HCT116 (cell line): ENCODE results near the gene C5orf22. TPM values are rescaled to one million over a fixed set of nuclear protein-coding genes. Genes with fewer than 3 reads are reported as not detected.

Experiments used
- ATAC-seq: fragments of 200-7000 bp; cut with Tn5 transposase; 2 replicates; pipeline ENCODE4 v1.9.1; 2020; ENCODE audit warnings: mild to moderate bottlenecking, moderate library complexity
- BruUV-seq: library from RNA; stranded (reverse); fragments of 400-500 nt; replicated peaks from 2 replicates; lab custom pipeline; 2021; lab: Mats Ljungman, UMichigan
- CTCF ChIA-PET: fragments of 300-600 bp; sonication (Branson Sonifier 250); formaldehyde crosslinking; loops from one replicate; lab custom pipeline; 2021; ENCODE audit warnings: antibody characterized with exemption; lab: Charles Lee
- POLR2A ChIA-PET: fragments of 300-600, 350-600 bp; sonication (Branson Sonifier 250); formaldehyde crosslinking; loops from one replicate; lab custom pipeline; 2021; ENCODE audit warnings: antibody characterized with exemption; lab: Charles Lee
- RAD21 ChIA-PET, 2 experiments: fragments of 300-600 bp; sonication (Branson Sonifier 250); formaldehyde crosslinking; loops; one replicate each; lab custom pipeline; 2023; ENCODE audit warnings: low total read pairs in 2 of 2; ENCODE audit not compliant: uncharacterized antibody in 2 of 2, unreplicated experiment in 2 of 2, low non-redundant PET in 1 of 2; lab: Charles Lee
- DNase-seq: peaks from one replicate; pipeline ENCODE4 v3.0.0-alpha.2; 2010; ENCODE audit warnings: low read depth, low spot score
- H2AFZ ChIP-seq: fragments of 200-600 bp; shearing (Covaris generic), sonication (generic); 2 replicates; pipeline ENCODE4 v1.6.1; 2017; ENCODE audit warnings: low read depth, mixed run types, mixed read lengths, antibody characterized with exemption, low read length; ENCODE audit not compliant: poor library complexity, severe bottlenecking
- H3K27ac ChIP-seq: 2 replicates; pipeline ENCODE4 v1.5.1; 2012; ENCODE audit warnings: low read depth, low read length
- H3K27me3 ChIP-seq: fragments of 200-600 bp; sonication (generic); 2 replicates; pipeline ENCODE4 v1.6.1; 2016; ENCODE audit warnings: mixed run types, low read length, mixed read lengths; ENCODE audit not compliant: insufficient read depth
- H3K36me3 ChIP-seq, 2 experiments: fragments of 200-500 bp in 1 of 2; fragments of 200-600 bp in 1 of 2; sonication (Bioruptor generic) in 1 of 2; sonication (generic) in 1 of 2; 2 replicates each; pipeline versions ENCODE4 v1.5.1 to v1.6.1; 2014 to 2016; ENCODE audit warnings: low read length in 2 of 2, inconsistent platforms in 1 of 2, mixed read lengths in 1 of 2, mixed run types in 1 of 2; ENCODE audit not compliant: insufficient read depth in 2 of 2, control insufficient read depth in 1 of 2
- H3K4me1 ChIP-seq, 2 experiments: fragments of 200-600 bp in 1 of 2; sonication (generic) in 1 of 2; 2 replicates each; pipeline versions ENCODE4 v1.5.1 to v1.6.1; 2012 to 2017; ENCODE audit warnings: low read length in 2 of 2, inconsistent platforms in 1 of 2, mild to moderate bottlenecking in 1 of 2, mixed read lengths in 1 of 2, mixed run types in 1 of 2, moderate library complexity in 1 of 2; ENCODE audit not compliant: insufficient read depth in 2 of 2, control insufficient read depth in 1 of 2
- H3K4me2 ChIP-seq: fragments of 200-600 bp; sonication (generic); 2 replicates; pipeline ENCODE4 v1.6.1; 2017; ENCODE audit warnings: mixed run types, low read length, mixed read lengths
- H3K4me3 ChIP-seq, 2 experiments: fragments of 200-600 bp in 1 of 2; sonication (generic) in 1 of 2; replicated peaks in 1 of 2; 2 replicates each; pipeline ENCODE4 v1.5.1; 2011 to 2016; ENCODE audit warnings: low read length in 2 of 2, control low read depth in 1 of 2, low read depth in 1 of 2, mild to moderate bottlenecking in 1 of 2, mixed read lengths in 1 of 2, mixed run types in 1 of 2
- H3K79me2 ChIP-seq: fragments of 200-600 bp; sonication (generic); 2 replicates; pipeline ENCODE4 v1.6.1; 2017; ENCODE audit warnings: mild to moderate bottlenecking, mixed run types, low read length, moderate library complexity, mixed read lengths; ENCODE audit not compliant: insufficient read depth
- H3K9ac ChIP-seq: fragments of 200-600 bp; sonication (generic); 2 replicates; pipeline ENCODE4 v1.6.1; 2016; ENCODE audit warnings: low read length, mixed read lengths
- H3K9me2 ChIP-seq: fragments of 200-600 bp; sonication (generic), shearing (Covaris generic); 2 replicates; pipeline ENCODE4 v1.6.1; 2017; ENCODE audit warnings: mixed run types, mild to moderate bottlenecking, moderate library complexity; ENCODE audit not compliant: insufficient read depth
- H3K9me3 ChIP-seq, 2 experiments: fragments of 200-500 bp in 1 of 2; fragments of 200-600 bp in 1 of 2; sonication (Bioruptor generic) in 1 of 2; sonication (generic) in 1 of 2; 2 replicates each; pipeline ENCODE4 v1.6.1; 2014 to 2017; ENCODE audit warnings: low read length in 2 of 2, mixed read lengths in 2 of 2, inconsistent platforms in 1 of 2, low read depth in 1 of 2, mild to moderate bottlenecking in 1 of 2, mixed run types in 1 of 2, moderate library complexity in 1 of 2; ENCODE audit not compliant: control insufficient read depth in 1 of 2, insufficient read depth in 1 of 2
- H4K20me1 ChIP-seq: fragments of 200-600 bp; sonication (generic), shearing (Covaris generic); 2 replicates; pipeline ENCODE4 v1.6.1; 2017; ENCODE audit warnings: mixed run types, mild to moderate bottlenecking, moderate library complexity; ENCODE audit not compliant: insufficient read depth
- CEBPB ChIP-seq: IDR thresholded peaks from 2 replicates; pipeline ENCODE4 v1.6.1; 2012; ENCODE audit warnings: low read depth
- EGR1 ChIP-seq: IDR thresholded peaks from 2 replicates; pipeline ENCODE4 v1.6.1; 2012; ENCODE audit warnings: low read depth
- FOSL1 ChIP-seq: IDR thresholded peaks from 2 replicates; pipeline ENCODE4 v1.6.1; 2012; ENCODE audit warnings: low read depth
- JUND ChIP-seq: IDR thresholded peaks from 2 replicates; pipeline ENCODE4 v1.6.1; 2012
- POLR2A ChIP-seq: IDR thresholded peaks from 2 replicates; pipeline ENCODE4 v1.7.0; 2011; ENCODE audit warnings: borderline replicate concordance; ENCODE audit not compliant: insufficient read depth, insufficient read length; ENCODE audit errors: extremely low read depth
- POLR2AphosphoS5 ChIP-seq: IDR thresholded peaks from 2 replicates; pipeline ENCODE4 v1.6.1; 2011; ENCODE audit warnings: mild to moderate bottlenecking, low read depth, low read length, moderate library complexity
- RAD21 ChIP-seq: IDR thresholded peaks from 2 replicates; pipeline ENCODE4 v1.6.1; 2012; ENCODE audit warnings: low read depth, mild to moderate bottlenecking
- SIN3A ChIP-seq: IDR thresholded peaks from 2 replicates; pipeline ENCODE4 v1.6.1; 2012; ENCODE audit warnings: low read depth
- TCF7L2 ChIP-seq: IDR thresholded peaks from 2 replicates; pipeline ENCODE4 v1.7.0; 2011; ENCODE audit warnings: borderline replicate concordance, inconsistent platforms; ENCODE audit not compliant: insufficient read depth, insufficient read length; ENCODE audit errors: extremely low read depth
- YY1 ChIP-seq: IDR thresholded peaks from 2 replicates; pipeline ENCODE4 v1.6.1; 2011; ENCODE audit warnings: low read length, low read depth, moderate library complexity, mild to moderate bottlenecking; ENCODE audit not compliant: insufficient replicate concordance; ENCODE audit errors: extremely low read depth
- ZFX ChIP-seq: fragments of 450-650 bp; IDR thresholded peaks from 2 replicates; pipeline ENCODE4 v1.6.1; 2017
- ZNF274 ChIP-seq: fragments of 200-500 bp; sonication (Bioruptor generic); IDR thresholded peaks from 2 replicates; pipeline ENCODE4 v1.6.1; 2014; ENCODE audit warnings: mild to moderate bottlenecking, low read depth, low read length, inconsistent platforms
- intact Hi-C: fragments of 100-400 bp; cut with micrococcal nuclease; formaldehyde crosslinking; loops from 2 replicates; pipeline ENCODE4 v1.10.0; 2022
- total RNA-seq: library from RNA; stranded (reverse); gene quantifications from one replicate; pipeline ENCODE4 v1.2.1, GENCODE V29; 2021; ENCODE audit not compliant: unreplicated experiment
- TF ChIP-seq, protein P1 (sequence below): IDR thresholded peaks from 2 replicates; pipeline ENCODE4 v1.6.1; 2012
- TF ChIP-seq, protein P2 (sequence below): IDR thresholded peaks from 2 replicates; pipeline ENCODE4 v1.6.1; 2012; ENCODE audit warnings: low read depth
- TF ChIP-seq, protein P3 (sequence below): IDR thresholded peaks from 2 replicates; pipeline ENCODE4 v1.6.1; 2011; ENCODE audit warnings: mild to moderate bottlenecking, low read length, moderate library complexity; ENCODE audit not compliant: insufficient replicate concordance; ENCODE audit errors: extremely low read depth

C5orf22 gene
- total RNA-seq, 1 experiment from 2014 or later, result 22.9 TPM

DNA sequence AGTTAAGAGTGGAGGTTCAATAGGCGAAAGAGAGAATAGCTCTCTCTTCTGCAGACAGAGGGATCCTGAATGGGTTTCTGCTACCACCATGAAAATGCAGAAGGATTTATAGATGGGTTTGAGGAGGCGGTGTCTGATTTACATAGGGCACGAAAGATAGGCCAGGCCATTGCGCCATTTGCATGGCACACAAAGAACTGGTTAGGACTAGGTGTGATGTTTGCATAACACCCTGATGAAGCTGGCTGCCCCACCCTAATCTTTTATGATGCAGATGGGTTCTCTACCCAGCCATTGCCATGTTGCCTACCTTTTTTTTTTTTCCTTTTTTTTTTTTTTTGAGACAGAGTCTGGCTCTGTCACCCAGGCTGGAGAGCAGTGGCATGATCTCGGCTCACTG, 55.4 kb downstream of the C5orf22 start (continued):
- no peak for TF ChIP-seq ZFX
- no peak for TF ChIP-seq FOSL1
- no peak for TF ChIP-seq JUND

DNA sequence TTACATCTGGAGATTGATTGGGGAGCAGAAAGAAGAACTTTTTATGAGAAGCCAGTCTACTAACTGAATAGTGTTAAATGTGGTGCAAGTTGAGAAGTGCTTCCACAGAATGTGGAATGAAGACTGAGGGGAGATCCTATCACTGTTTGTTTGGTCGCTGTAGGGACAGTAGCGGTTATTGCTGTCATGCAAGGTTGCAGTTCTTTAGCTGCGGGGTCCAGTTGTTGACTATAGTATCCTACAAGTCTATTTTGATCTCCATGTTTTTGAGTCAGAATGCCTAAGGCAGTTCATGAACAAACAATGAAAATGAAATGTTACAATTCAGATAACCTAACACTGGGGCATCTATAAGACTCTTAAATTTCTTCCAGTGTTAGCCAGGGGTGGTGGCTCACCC, 61.6 kb downstream of the C5orf22 start:
- Histone ChIP-seq H3K4me3 (no peak overlapping the region), H3K27me3 (peaks cover 11% of the 10 kb centered on the region), H3K9me2 (no peaks in the 10 kb centered on the region), H3K27ac (no peak overlapping the region), H4K20me1 (no peaks in the 10 kb centered on the region), H2AFZ (no peak overlapping the region), H3K4me1 (no peaks in the 10 kb centered on the region), H3K36me3 (no peaks in the 10 kb centered on the region), H3K79me2 (no peaks in the 10 kb centered on the region), H3K4me2 (no peak overlapping the region), H3K9me3 (no peaks in the 10 kb centered on the region), H3K9ac (no peak overlapping the region)
- CTCF ChIA-PET, result no interaction called here
- DNase-seq (no peak), ATAC-seq (no peak)
- TF ChIP-seq, protein P1, sequence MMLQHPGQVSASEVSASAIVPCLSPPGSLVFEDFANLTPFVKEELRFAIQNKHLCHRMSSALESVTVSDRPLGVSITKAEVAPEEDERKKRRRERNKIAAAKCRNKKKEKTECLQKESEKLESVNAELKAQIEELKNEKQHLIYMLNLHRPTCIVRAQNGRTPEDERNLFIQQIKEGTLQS, result no peak
- no peak for TF ChIP-seq RAD21
- TF ChIP-seq ZFX, result no peak
- no peak for TF ChIP-seq POLR2A
- BruUV-seq, result no TSS peak
- intact Hi-C loops, result no loop called here
- POLR2A ChIA-PET, result no interaction called here
- RAD21 ChIA-PET, result no interaction called here

DNA sequence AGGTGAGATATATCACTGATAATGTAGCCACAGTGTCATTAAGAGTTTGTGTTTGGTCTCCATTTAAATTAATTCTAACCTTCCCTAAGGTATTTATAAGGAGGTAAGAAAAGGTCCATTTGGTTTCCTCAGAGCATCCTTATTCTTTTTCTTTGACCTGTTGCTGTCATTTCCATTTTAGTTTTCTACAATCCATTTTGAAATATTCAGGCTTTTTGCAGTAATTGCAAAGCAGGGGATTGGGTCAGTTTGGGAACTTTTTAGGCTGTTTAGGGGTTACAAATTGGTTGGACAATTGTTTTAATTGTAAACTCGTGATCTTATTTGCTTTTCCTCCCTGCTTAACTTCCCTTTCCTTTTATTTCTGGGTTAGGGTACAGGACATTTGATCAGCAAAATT, 64.3 kb downstream of the C5orf22 start:
- no TSS peak for BruUV-seq
- H3K27me3 ChIP-seq, result peaks cover 19% of the 10 kb centered on the region
- no peak overlapping the region for H2AFZ ChIP-seq
- no peaks in the 10 kb centered on the region for H4K20me1 ChIP-seq
- H3K4me2 ChIP-seq, result no peak overlapping the region
- no peak for ATAC-seq
- RAD21 ChIA-PET, result no interaction called here
- TF ChIP-seq CEBPB (no peak), POLR2A (no peak), TCF7L2 (no peak), SIN3A (no peak), JUND (no peak), YY1 (no peak), EGR1 (no peak), POLR2AphosphoS5 (no peak), ZNF274 (no peak)
- TF ChIP-seq, protein P2, sequence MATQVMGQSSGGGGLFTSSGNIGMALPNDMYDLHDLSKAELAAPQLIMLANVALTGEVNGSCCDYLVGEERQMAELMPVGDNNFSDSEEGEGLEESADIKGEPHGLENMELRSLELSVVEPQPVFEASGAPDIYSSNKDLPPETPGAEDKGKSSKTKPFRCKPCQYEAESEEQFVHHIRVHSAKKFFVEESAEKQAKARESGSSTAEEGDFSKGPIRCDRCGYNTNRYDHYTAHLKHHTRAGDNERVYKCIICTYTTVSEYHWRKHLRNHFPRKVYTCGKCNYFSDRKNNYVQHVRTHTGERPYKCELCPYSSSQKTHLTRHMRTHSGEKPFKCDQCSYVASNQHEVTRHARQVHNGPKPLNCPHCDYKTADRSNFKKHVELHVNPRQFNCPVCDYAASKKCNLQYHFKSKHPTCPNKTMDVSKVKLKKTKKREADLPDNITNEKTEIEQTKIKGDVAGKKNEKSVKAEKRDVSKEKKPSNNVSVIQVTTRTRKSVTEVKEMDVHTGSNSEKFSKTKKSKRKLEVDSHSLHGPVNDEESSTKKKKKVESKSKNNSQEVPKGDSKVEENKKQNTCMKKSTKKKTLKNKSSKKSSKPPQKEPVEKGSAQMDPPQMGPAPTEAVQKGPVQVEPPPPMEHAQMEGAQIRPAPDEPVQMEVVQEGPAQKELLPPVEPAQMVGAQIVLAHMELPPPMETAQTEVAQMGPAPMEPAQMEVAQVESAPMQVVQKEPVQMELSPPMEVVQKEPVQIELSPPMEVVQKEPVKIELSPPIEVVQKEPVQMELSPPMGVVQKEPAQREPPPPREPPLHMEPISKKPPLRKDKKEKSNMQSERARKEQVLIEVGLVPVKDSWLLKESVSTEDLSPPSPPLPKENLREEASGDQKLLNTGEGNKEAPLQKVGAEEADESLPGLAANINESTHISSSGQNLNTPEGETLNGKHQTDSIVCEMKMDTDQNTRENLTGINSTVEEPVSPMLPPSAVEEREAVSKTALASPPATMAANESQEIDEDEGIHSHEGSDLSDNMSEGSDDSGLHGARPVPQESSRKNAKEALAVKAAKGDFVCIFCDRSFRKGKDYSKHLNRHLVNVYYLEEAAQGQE, result no peak
- TF ChIP-seq, protein P3, sequence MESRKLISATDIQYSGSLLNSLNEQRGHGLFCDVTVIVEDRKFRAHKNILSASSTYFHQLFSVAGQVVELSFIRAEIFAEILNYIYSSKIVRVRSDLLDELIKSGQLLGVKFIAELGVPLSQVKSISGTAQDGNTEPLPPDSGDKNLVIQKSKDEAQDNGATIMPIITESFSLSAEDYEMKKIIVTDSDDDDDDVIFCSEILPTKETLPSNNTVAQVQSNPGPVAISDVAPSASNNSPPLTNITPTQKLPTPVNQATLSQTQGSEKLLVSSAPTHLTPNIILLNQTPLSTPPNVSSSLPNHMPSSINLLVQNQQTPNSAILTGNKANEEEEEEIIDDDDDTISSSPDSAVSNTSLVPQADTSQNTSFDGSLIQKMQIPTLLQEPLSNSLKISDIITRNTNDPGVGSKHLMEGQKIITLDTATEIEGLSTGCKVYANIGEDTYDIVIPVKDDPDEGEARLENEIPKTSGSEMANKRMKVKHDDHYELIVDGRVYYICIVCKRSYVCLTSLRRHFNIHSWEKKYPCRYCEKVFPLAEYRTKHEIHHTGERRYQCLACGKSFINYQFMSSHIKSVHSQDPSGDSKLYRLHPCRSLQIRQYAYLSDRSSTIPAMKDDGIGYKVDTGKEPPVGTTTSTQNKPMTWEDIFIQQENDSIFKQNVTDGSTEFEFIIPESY, result no peak
- CTCF ChIA-PET, result no interaction called here
- no peaks in the 10 kb centered on the region for H3K36me3 ChIP-seq
- POLR2A ChIA-PET, result no interaction called here
- H3K4me3 ChIP-seq, result no peak overlapping the region
- DNase-seq, result no peak
- no peaks in the 10 kb centered on the region for H3K9me3 ChIP-seq
- no peaks in the 10 kb centered on the region for H3K9me2 ChIP-seq
- H3K4me1 ChIP-seq, result no peaks in the 10 kb centered on the region
- no peak overlapping the region for H3K27ac ChIP-seq
- H3K9ac ChIP-seq, result no peak overlapping the region
- H3K79me2 ChIP-seq, result no peaks in the 10 kb centered on the region
- intact Hi-C loops, result no loop called here
